Fibroblast of pulmonary artery (primary cell): ENCODE measurements around the gene HTR2C.
"Not testable (repeated sequence)": the region's sequence is repeated elsewhere in the genome, so short reads cannot be mapped to it uniquely, and the experiment has no call there.

ENCODE experiments used
- DNase-seq: peaks from one replicate; pipeline ENCODE4 v3.0.0-alpha.2; 2010; ENCODE audit warnings: low read depth
- H3K4me3 ChIP-seq: replicated peaks from 2 replicates; pipeline ENCODE4 v1.5.1; 2011; ENCODE audit warnings: low read depth, mild to moderate bottlenecking, control low read depth, low read length, moderate library complexity
- TF ChIP-seq, protein P1 (sequence below): IDR thresholded peaks from 2 replicates; pipeline ENCODE4 v1.5.1; 2011; ENCODE audit warnings: mild to moderate bottlenecking, control low read depth, low read length, inconsistent platforms; ENCODE audit errors: missing control alignments

Gene HTR2C

GRCh38 chrX:114930227-114930626 is 346.3 kb downstream of the HTR2C start:
- no peak overlapping the region for H3K4me3 ChIP-seq
- no peak for DNase-seq
- TF ChIP-seq, protein P1, sequence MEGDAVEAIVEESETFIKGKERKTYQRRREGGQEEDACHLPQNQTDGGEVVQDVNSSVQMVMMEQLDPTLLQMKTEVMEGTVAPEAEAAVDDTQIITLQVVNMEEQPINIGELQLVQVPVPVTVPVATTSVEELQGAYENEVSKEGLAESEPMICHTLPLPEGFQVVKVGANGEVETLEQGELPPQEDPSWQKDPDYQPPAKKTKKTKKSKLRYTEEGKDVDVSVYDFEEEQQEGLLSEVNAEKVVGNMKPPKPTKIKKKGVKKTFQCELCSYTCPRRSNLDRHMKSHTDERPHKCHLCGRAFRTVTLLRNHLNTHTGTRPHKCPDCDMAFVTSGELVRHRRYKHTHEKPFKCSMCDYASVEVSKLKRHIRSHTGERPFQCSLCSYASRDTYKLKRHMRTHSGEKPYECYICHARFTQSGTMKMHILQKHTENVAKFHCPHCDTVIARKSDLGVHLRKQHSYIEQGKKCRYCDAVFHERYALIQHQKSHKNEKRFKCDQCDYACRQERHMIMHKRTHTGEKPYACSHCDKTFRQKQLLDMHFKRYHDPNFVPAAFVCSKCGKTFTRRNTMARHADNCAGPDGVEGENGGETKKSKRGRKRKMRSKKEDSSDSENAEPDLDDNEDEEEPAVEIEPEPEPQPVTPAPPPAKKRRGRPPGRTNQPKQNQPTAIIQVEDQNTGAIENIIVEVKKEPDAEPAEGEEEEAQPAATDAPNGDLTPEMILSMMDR = no peak

- DNase-seq = no peak
- no peak overlapping the region for H3K4me3 ChIP-seq
- TF ChIP-seq, protein P1 = no peak
Measured at GRCh38 chrX:114932550-114932949, 348.7 kb downstream of the HTR2C start.

DNA sequence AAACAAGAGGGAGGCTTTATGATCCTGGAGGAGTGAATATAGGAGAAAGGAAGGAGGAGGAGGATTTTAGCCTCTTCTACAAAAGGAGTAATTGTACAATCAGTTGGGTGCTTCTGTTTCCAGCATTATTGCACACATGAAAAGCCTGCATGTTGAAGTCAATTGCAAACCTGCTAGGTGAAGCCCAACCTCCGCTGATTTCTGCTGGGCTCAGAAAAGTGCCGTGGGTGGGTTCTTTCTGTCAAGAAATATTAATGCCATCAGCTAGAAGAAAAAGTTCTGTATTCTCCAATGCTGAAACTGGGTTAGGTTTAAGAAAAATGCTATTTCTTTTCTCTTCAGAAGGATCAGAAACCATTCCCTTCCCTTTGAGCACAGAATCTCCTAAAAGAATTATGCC is 349.4 kb downstream of the HTR2C start:
- not testable (repeated sequence) for H3K4me3 ChIP-seq, DNase-seq

- not testable (repeated sequence) for H3K4me3 ChIP-seq, DNase-seq
Measured at GRCh38 chrX:114937090-114937489, 353.2 kb downstream of the HTR2C start.

DNA sequence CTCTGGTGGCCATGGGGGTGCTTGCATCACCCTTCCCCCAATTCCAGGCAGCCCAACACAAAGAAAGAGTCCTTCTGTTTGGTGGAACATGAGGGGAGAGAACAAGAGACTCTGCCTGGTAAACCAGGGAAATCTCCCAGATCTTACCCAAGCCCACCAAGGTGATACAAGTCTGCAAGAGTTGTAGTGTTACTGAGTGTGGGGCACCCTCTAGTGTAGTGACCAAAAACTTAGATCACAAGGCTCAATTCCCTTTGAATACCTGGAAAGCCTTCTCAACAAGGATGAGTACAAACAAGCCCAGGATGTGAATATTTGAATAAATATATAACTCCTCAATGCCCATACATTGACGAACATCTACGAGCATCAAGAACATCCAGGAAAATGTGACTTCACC is 368.8 kb downstream of the HTR2C start:
- no peak overlapping the region for H3K4me3 ChIP-seq
- TF ChIP-seq, protein P1 = no peak
- no peak for DNase-seq
